Mesendoderm (in vitro differentiated cells): ENCODE data around the gene CMIP.

ENCODE experiments used
- DNase-seq: peaks from one replicate; pipeline ENCODE4 v3.0.0; 2013
- H2AK5ac ChIP-seq: 2 replicates; pipeline ENCODE4 v1.6.1; 2013; ENCODE audit warnings: low read length, inconsistent platforms
- H2BK120ac ChIP-seq: 2 replicates; pipeline ENCODE4 v1.6.1; 2013; ENCODE audit warnings: low read depth, mild to moderate bottlenecking, low read length, moderate library complexity, mixed read lengths
- H2BK15ac ChIP-seq: replicated peaks from 2 replicates; pipeline ENCODE4 v1.6.1; 2013; ENCODE audit warnings: low read depth, mild to moderate bottlenecking, moderate library complexity
- H2BK5ac ChIP-seq: 2 replicates; pipeline ENCODE4 v1.6.1; 2013; ENCODE audit warnings: low read length, inconsistent platforms
- H3K18ac ChIP-seq: 2 replicates; pipeline ENCODE4 v1.6.1; 2013; ENCODE audit warnings: mild to moderate bottlenecking, low read length, mixed read lengths
- H3K23ac ChIP-seq: one replicate; pipeline ENCODE4 v1.6.1; 2013; ENCODE audit warnings: low read length
- H3K27ac ChIP-seq: 2 replicates; pipeline ENCODE4 v1.5.1; 2013; ENCODE audit warnings: low read depth, mild to moderate bottlenecking, inconsistent platforms, low read length, moderate library complexity
- H3K27me3 ChIP-seq: 2 replicates; pipeline ENCODE4 v1.6.1; 2013; ENCODE audit warnings: low read length, control low read depth, mild to moderate bottlenecking, inconsistent platforms; ENCODE audit not compliant: insufficient read depth, poor library complexity
- H3K36me3 ChIP-seq: 2 replicates; pipeline ENCODE4 v1.6.1; 2013; ENCODE audit warnings: low read length, inconsistent platforms; ENCODE audit not compliant: control insufficient read depth, insufficient read depth
- H3K4ac ChIP-seq: one replicate; pipeline ENCODE4 v1.6.1; 2013; ENCODE audit warnings: low read depth, mild to moderate bottlenecking, low read length, moderate library complexity
- H3K4me1 ChIP-seq: 2 replicates; pipeline ENCODE4 v1.6.1; 2013; ENCODE audit warnings: low read depth, low read length, inconsistent platforms; ENCODE audit not compliant: control insufficient read depth
- H3K4me2 ChIP-seq: 2 replicates; pipeline ENCODE4 v1.6.1; 2013; ENCODE audit warnings: low read length
- H3K4me3 ChIP-seq: 2 replicates; pipeline ENCODE4 v1.5.1; 2013; ENCODE audit warnings: mild to moderate bottlenecking, low read length
- H3K56ac ChIP-seq: one replicate; pipeline ENCODE4 v1.6.1; 2013; ENCODE audit warnings: low read length
- H3K79me1 ChIP-seq: 2 replicates; pipeline ENCODE4 v1.6.1; 2013; ENCODE audit warnings: low read length, inconsistent platforms
- H3K79me2 ChIP-seq: 2 replicates; pipeline ENCODE4 v1.6.1; 2013; ENCODE audit warnings: mild to moderate bottlenecking, low read length; ENCODE audit not compliant: control insufficient read depth, insufficient read depth
- H3K9ac ChIP-seq: 2 replicates; pipeline ENCODE4 v1.6.1; 2013; ENCODE audit warnings: low read length, inconsistent platforms
- H4K5ac ChIP-seq: one replicate; pipeline ENCODE4 v1.6.1; 2013; ENCODE audit warnings: low read length
- H4K8ac ChIP-seq: one replicate; pipeline ENCODE4 v1.6.1; 2013; ENCODE audit warnings: low read depth, mild to moderate bottlenecking, control low read depth, low read length, moderate library complexity
- WGBS: extraction: QIAGEN DNeasy Blood & Tissue Kit; methylation state at CpG from one replicate; pipeline ENCODE4 v1.1.7; 2013; ENCODE audit warnings: low lambda C conversion rate, missing lambda C conversion rate; ENCODE audit not compliant: insufficient coverage; ENCODE audit errors: extremely low coverage; 5-methylcytosine and 5-hydroxymethylcytosine counted together

CMIP gene

DNA sequence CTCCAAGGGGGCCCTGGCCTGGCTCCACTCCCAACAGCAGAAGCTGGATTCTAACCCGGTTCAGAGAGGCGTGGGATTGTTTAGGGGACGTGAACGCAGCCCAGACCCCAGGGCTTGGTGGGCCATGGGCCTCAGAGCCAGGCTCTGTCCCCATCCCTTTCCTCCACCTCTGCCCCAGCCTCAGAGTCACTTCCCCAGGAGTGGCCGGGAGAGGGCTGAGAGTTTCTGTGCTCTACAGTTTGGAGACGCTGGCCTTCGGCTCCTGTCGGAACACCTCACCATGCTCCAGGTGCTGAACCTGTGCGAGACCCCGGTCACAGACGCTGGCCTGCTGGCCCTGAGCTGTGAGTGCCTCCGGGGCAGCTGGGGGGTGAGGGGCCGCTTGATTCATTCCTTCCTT, 260.7 kb downstream of the CMIP start:
- Histone ChIP-seq H4K8ac (no peak overlapping the region), H3K4ac (no peak overlapping the region), H3K27me3 (no peaks in the 10 kb centered on the region), H3K9ac (no peak overlapping the region), H3K27ac (no peak overlapping the region), H2BK15ac (no peak overlapping the region), H3K18ac (no peak overlapping the region), H2AK5ac (no peak overlapping the region), H3K4me3 (no peak overlapping the region), H3K23ac (no peak overlapping the region), H3K36me3 (peaks cover 4% of the 10 kb centered on the region), H2BK5ac (no peak overlapping the region), H3K56ac (no peak overlapping the region), H3K4me2 (no peak overlapping the region), H3K79me2 (no peaks in the 10 kb centered on the region), H3K79me1 (no peaks in the 10 kb centered on the region), H4K5ac (no peak overlapping the region), H2BK120ac (no peak overlapping the region), H3K4me1 (no peaks in the 10 kb centered on the region)
- no peak for DNase-seq
- no CpG with 5 or more reads among the region's 13 CpGs for WGBS

DNA sequence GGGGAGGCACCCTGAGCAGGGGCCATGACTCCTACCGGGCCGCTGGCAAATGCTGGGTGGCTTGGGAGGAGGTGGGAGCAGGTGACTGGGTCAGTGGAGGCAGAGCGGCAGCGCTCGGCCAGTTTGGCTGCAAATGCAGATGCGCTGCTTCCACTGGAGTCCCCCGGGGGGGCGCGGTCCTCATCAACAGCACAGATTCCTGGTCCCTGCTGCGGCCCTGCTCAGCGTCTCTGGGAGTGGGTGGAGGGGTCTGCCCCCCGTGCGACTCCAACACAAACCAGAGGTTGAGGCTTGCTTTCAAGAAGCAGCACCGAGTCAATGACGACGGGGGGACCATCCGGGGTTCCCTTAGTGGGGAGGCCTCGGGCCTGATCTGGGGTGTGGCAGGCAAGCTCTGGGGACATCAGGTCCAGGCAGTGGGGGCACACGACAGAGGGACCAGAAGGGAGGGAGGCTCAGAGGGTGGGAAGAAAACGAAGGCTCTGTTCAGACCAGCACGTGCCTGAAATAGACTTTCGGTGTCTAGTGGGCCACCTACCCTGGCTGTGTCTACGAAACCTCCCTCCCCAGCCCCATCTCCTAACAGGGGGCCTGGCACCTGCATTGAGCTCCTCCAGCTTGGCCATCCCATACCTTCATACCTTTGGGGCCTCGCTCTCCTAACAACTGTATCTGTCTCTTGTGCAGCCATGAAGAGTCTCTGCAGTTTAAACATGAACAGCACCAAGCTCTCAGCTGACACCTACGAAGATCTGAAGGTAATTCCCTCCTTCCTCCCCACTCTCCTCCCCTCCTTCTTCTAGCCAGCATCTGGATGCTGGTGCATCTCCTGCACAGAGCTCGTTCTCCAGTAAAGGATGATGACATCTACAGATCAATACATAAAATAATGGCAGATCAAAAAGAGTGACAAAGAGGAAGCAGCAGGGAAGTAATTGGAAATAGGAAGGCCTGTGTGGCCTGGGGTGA, 262.0 kb downstream of the CMIP start:
- no peak overlapping the region for H3K4ac ChIP-seq
- no peak overlapping the region for H2BK5ac ChIP-seq
- H3K4me3 ChIP-seq, result no peak overlapping the region
- peaks cover under 1% of the 10 kb centered on the region for H3K4me1 ChIP-seq
- no peak overlapping the region for H4K5ac ChIP-seq
- no peak overlapping the region for H4K8ac ChIP-seq
- no CpG with 5 or more reads among the region's 26 CpGs for WGBS
- H2AK5ac ChIP-seq, result no peak overlapping the region
- no peak overlapping the region for H3K9ac ChIP-seq
- H3K79me1 ChIP-seq, result no peaks in the 10 kb centered on the region
- no peak for DNase-seq
- no peaks in the 10 kb centered on the region for H3K27me3 ChIP-seq
- H2BK120ac ChIP-seq, result no peak overlapping the region
- no peak overlapping the region for H3K27ac ChIP-seq
- no peak overlapping the region for H3K4me2 ChIP-seq
- peaks cover 4% of the 10 kb centered on the region for H3K36me3 ChIP-seq
- H3K79me2 ChIP-seq, result no peaks in the 10 kb centered on the region
- no peak overlapping the region for H3K23ac ChIP-seq
- no peak overlapping the region for H3K18ac ChIP-seq
- no peak overlapping the region for H2BK15ac ChIP-seq
- no peak overlapping the region for H3K56ac ChIP-seq

DNA sequence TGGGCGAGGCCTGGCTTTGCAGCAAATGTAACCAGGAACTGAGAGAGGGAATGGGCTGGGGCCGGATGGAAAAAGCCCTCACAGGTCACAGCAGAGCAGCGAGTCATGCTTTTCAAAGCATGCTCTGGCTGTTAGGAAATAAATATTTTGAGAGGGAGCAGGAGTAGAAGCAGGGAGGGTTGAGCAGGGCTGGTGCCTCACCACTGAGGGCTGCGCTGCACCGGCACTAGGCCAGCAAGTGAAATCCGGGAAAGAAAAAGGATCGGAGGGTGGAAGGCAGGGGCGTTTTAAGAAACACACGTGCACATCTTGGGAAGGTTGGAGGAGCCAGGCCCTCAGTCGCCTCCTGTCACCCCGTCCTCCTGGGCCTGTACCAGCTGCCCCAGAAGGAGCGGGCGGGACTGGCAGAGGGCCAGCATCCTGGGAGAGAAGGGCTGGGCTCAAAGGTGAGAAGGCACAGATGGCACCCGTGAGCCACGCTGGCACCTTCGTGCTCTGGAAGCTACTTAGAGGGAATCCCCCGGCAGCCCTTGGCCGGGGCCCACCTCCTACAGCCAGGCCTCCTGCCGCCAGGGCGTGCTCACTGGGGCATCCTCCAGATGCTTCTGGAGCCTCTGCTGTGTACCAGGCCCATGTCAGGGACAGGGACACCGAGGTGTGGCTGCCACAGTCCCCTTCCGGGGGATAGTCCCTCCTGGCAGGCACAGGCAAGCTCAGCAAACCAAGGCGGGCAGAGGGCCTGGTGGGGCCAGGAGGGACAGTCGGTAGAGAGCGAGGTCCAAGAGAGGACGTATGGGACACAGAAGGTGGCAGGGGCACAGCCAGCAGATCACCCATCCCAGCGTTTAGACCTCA, 263.0 kb downstream of the CMIP start:
- H3K36me3 ChIP-seq, result peaks cover 4% of the 10 kb centered on the region
- H3K4me2 ChIP-seq, result no peak overlapping the region

DNA sequence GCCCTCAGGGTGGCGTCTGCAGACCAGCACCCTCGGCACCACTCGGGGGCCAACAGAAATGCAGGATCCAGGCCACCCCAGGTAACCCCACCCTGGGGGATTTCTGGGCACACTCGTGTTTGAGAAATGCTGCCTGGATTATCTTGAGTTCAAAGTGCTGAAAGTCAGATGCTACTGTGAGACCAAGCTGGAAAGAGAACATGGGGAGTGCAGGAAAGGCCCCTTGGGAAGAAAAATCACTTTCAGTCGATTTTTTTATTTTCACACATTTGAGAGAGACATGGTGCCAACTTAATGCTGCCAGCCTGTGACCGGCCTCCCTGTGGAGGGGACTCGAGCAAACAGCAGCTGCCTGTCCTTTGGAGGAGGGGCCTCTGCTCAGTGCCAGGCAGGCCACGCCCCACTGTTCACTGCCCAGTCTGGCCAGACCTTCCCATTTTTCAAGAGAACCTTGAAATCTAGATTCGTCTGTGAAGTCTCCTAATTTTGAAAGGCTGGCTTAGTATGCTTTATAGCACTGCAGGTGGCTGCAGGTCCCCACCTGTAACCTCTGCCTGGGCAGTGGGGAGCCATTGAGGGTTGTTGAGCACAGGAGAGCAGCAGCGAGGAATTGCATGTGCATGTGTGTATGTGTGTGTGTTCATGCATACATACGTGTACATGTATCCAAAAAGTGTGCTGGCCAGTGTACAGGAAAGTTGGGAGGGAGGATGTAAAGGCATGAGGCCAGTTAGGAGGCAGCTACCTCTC, 263.8 kb downstream of the CMIP start:
- no peak overlapping the region for H4K5ac ChIP-seq
- H3K4ac ChIP-seq, result no peak overlapping the region
- no peak overlapping the region for H2BK5ac ChIP-seq
- no peak overlapping the region for H4K8ac ChIP-seq
- H3K79me2 ChIP-seq, result no peaks in the 10 kb centered on the region
- H3K23ac ChIP-seq, result no peak overlapping the region
- H3K27ac ChIP-seq, result no peak overlapping the region
- H3K18ac ChIP-seq, result no peak overlapping the region
- H2BK120ac ChIP-seq, result no peak overlapping the region
- no peak overlapping the region for H3K4me2 ChIP-seq
- H3K9ac ChIP-seq, result no peak overlapping the region
- H3K27me3 ChIP-seq, result no peaks in the 10 kb centered on the region
- DNase-seq, result no peak
- H3K79me1 ChIP-seq, result no peaks in the 10 kb centered on the region
- peaks cover 5% of the 10 kb centered on the region for H3K4me1 ChIP-seq
- H3K56ac ChIP-seq, result no peak overlapping the region
- no peak overlapping the region for H2BK15ac ChIP-seq
- no peak overlapping the region for H3K4me3 ChIP-seq
- H2AK5ac ChIP-seq, result no peak overlapping the region
- H3K36me3 ChIP-seq, result peaks cover 4% of the 10 kb centered on the region
- no CpG with 5 or more reads among the region's 11 CpGs for WGBS

More for the DNA sequence above, 263.0 kb downstream of the CMIP start:
- H3K9ac ChIP-seq, result no peak overlapping the region
- no peaks in the 10 kb centered on the region for H3K79me2 ChIP-seq
- no peak overlapping the region for H3K4ac ChIP-seq
- no peak overlapping the region for H2AK5ac ChIP-seq
- H3K79me1 ChIP-seq, result no peaks in the 10 kb centered on the region
- H4K8ac ChIP-seq, result no peak overlapping the region
- H3K56ac ChIP-seq, result no peak overlapping the region
- no peak overlapping the region for H3K18ac ChIP-seq
- no peak overlapping the region for H2BK5ac ChIP-seq
- no peak for DNase-seq
- no peak overlapping the region for H2BK120ac ChIP-seq
- no peaks in the 10 kb centered on the region for H3K27me3 ChIP-seq
- peaks cover 5% of the 10 kb centered on the region for H3K4me1 ChIP-seq
- H3K4me3 ChIP-seq, result no peak overlapping the region
- no peak overlapping the region for H3K23ac ChIP-seq
- H3K27ac ChIP-seq, result no peak overlapping the region
- no CpG with 5 or more reads among the region's 27 CpGs for WGBS
- H4K5ac ChIP-seq, result no peak overlapping the region
- no peak overlapping the region for H2BK15ac ChIP-seq

DNA sequence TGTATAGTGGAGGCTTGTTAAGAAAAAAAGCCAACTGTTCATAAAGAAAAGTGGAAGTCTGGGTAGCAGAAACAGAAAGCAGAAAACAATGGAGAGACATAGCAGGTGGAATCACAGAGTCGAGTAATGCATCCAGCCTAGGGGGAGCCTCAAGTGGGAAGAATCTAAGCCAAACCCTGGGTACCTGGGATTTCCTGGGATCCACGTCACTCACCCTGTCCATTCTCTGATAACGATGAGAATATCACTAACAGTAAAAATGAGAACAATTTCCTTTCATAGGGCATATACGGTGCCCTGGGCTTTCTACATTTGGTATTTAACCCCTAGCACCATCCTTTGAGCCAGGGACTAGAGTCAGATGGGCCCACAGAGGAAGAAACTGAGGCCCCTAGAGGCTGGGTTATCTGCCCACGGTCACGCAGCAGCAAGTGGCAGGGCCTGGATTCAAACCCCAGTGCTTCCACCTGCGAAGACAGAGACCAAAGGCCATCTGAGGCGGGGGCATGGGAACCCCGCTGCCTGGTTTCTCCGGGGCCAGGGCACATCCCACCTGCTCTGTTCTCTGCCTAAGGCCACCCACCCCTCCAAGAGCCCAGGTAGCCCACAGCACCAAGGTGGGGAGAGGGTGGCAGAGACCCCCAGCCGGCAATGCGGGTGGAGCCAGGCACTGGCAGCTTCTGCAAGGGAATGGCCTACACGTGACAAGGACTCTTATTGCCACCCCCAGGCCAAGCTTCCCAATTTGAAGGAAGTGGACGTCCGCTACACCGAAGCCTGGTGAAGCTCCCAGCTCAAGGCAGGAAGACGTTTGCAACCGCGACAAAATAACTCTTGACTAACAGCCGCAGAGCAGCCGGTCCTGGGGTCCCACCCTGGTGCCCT, 264.6 kb downstream of the CMIP start:
- no peaks in the 10 kb centered on the region for H3K79me1 ChIP-seq
- peaks cover 5% of the 10 kb centered on the region for H3K4me1 ChIP-seq
- DNase-seq, result no peak
- no peak overlapping the region for H2BK120ac ChIP-seq
- H4K5ac ChIP-seq, result no peak overlapping the region
- no peak overlapping the region for H3K56ac ChIP-seq
- H3K36me3 ChIP-seq, result peaks cover 4% of the 10 kb centered on the region
- H3K9ac ChIP-seq, result no peak overlapping the region
- no peak overlapping the region for H2BK15ac ChIP-seq
- H2AK5ac ChIP-seq, result no peak overlapping the region
- WGBS, result no CpG with 5 or more reads among the region's 21 CpGs
- H3K27ac ChIP-seq, result no peak overlapping the region
- no peaks in the 10 kb centered on the region for H3K79me2 ChIP-seq
- H3K4me3 ChIP-seq, result no peak overlapping the region
- no peak overlapping the region for H2BK5ac ChIP-seq
- H3K27me3 ChIP-seq, result no peaks in the 10 kb centered on the region
- no peak overlapping the region for H3K4me2 ChIP-seq
- H3K23ac ChIP-seq, result no peak overlapping the region
- no peak overlapping the region for H3K18ac ChIP-seq
- no peak overlapping the region for H4K8ac ChIP-seq
- no peak overlapping the region for H3K4ac ChIP-seq
